A673 (cell line): ENCODE data around the gene PPM1E. TPM values are rescaled to one million over a fixed set of nuclear protein-coding genes. Genes with fewer than 3 reads are reported as not detected.
"Not testable (repeated sequence)": the region's sequence is repeated elsewhere in the genome, so short reads cannot be mapped to it uniquely, and the experiment has no call there.

ENCODE experiments used
- BruUV-seq: library from RNA; stranded (reverse); fragments of 400-500 nt; replicated peaks from 2 replicates; lab custom pipeline; 2021; lab: Mats Ljungman, UMichigan
- CTCF ChIA-PET: fragments of 300-600 bp; sonication (Branson Sonifier 250); formaldehyde crosslinking; loops from one replicate; lab custom pipeline; 2022; ENCODE audit warnings: antibody characterized with exemption; lab: Charles Lee
- POLR2A ChIA-PET: fragments of 300-600 bp; sonication (Branson Sonifier 250); formaldehyde crosslinking; loops from one replicate; lab custom pipeline; 2022; ENCODE audit warnings: antibody characterized with exemption; ENCODE audit not compliant: low non-redundant PET; lab: Charles Lee
- DNase-seq: peaks from one replicate; pipeline ENCODE4 v3.0.0-alpha.2; 2015; ENCODE audit warnings: low spot score
- H3K27ac ChIP-seq: fragments of 200-600 bp; sonication (generic); 2 replicates; pipeline ENCODE4 v1.5.1; 2016; ENCODE audit warnings: mixed run types, low read depth, mild to moderate bottlenecking, mixed read lengths, antibody characterized with exemption, low read length; ENCODE audit not compliant: poor library complexity, severe bottlenecking
- H3K27me3 ChIP-seq: fragments of 200-600 bp; sonication (generic); replicated peaks from 2 replicates; pipeline ENCODE4 v1.6.1; 2017; ENCODE audit warnings: mixed run types, low read depth, mild to moderate bottlenecking, mixed read lengths, antibody characterized with exemption, low read length; ENCODE audit not compliant: insufficient read depth, poor library complexity
- H3K36me3 ChIP-seq: fragments of 200-600 bp; sonication (generic); 2 replicates; pipeline ENCODE4 v1.6.1; 2016; ENCODE audit warnings: mixed run types, mild to moderate bottlenecking, mixed read lengths, antibody characterized with exemption, low read length; ENCODE audit not compliant: insufficient read depth, poor library complexity, severe bottlenecking
- H3K4me1 ChIP-seq: fragments of 200-600 bp; sonication (generic); 2 replicates; pipeline ENCODE4 v1.6.1; 2017; ENCODE audit warnings: mixed run types, mild to moderate bottlenecking, mixed read lengths, antibody characterized with exemption, low read length; ENCODE audit not compliant: insufficient read depth, poor library complexity, severe bottlenecking
- H3K4me3 ChIP-seq: fragments of 200-600 bp; sonication (generic); 2 replicates; pipeline ENCODE4 v1.5.1; 2016; ENCODE audit warnings: low read depth, mixed run types, mild to moderate bottlenecking, mixed read lengths, low read length; ENCODE audit not compliant: poor library complexity, severe bottlenecking
- H3K9me3 ChIP-seq: fragments of 200-600 bp; sonication (generic); 2 replicates; pipeline ENCODE4 v1.6.1; 2016; ENCODE audit warnings: mixed run types, low read depth, mild to moderate bottlenecking, mixed read lengths, antibody characterized with exemption, low read length; ENCODE audit not compliant: poor library complexity, severe bottlenecking
- CTCF ChIP-seq: fragments of 300-800, 200-600 bp; sonication (generic); conservative IDR thresholded peaks from 2 replicates; pipeline ENCODE4 v1.5.1; 2017; ENCODE audit warnings: low read depth, mild to moderate bottlenecking, antibody characterized with exemption, low read length, moderate library complexity, mixed read lengths
- EZH2 ChIP-seq: fragments of 200-600 bp; sonication (generic); IDR thresholded peaks from 2 replicates; pipeline ENCODE4 v1.6.1; 2017; ENCODE audit warnings: borderline replicate concordance, low read depth, mild to moderate bottlenecking, mixed read lengths, antibody characterized with exemption, low read length; ENCODE audit not compliant: poor library complexity, severe bottlenecking
- intact Hi-C: fragments of 100-400 bp; cut with micrococcal nuclease; formaldehyde crosslinking; loops from one replicate; pipeline ENCODE4 v1.10.0; 2022; ENCODE audit not compliant: unreplicated experiment
- total RNA-seq: library from RNA; stranded (reverse); gene quantifications from 2 replicates; pipeline ENCODE4 v1.2.3, GENCODE V29; 2021

The PPM1E gene
- total RNA-seq, 1 experiment from 2014 or later = 6.0 TPM

GRCh38 chr17:58789831-58790230 lies 34.2 kb downstream of the PPM1E start:
- Histone ChIP-seq H3K27ac (no peak overlapping the region), H3K4me1 (peaks cover 18% of the 10 kb centered on the region), H3K4me3 (no peak overlapping the region), H3K36me3 (no peaks in the 10 kb centered on the region), H3K9me3 (no peaks in the 10 kb centered on the region), H3K27me3 (no peaks in the 10 kb centered on the region)
- ChIA-PET CTCF (no interaction called here), POLR2A (no interaction called here)
- no peak for DNase-seq
- intact Hi-C loops = no loop called here
- no TSS peak for BruUV-seq
- TF ChIP-seq EZH2 (no peak), CTCF (no peak)

DNA sequence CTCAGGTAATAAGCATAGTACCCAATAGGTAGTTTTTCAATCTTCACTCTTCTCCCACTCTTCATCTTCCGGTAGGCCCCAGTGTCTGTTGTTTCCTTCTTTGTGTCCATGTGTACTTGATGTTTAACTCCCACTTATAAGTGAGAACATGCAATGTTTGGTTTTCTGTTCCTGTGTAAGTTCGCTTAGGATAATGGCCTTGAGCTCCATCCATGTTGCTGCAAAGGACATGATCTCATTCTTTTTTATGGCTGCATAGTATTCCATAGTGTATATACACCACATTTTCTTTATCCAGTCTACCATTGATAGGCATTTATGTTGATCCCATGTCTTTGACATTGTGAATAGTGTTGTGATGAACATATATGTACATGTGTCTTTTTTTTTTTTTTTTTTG lies 38.9 kb downstream of the PPM1E start:
- H3K27ac ChIP-seq, H3K4me3 ChIP-seq, H3K36me3 ChIP-seq, CTCF ChIA-PET, H3K9me3 ChIP-seq, BruUV-seq, intact Hi-C loops, H3K4me1 ChIP-seq, DNase-seq, POLR2A ChIA-PET, H3K27me3 ChIP-seq: not testable (repeated sequence)

DNA sequence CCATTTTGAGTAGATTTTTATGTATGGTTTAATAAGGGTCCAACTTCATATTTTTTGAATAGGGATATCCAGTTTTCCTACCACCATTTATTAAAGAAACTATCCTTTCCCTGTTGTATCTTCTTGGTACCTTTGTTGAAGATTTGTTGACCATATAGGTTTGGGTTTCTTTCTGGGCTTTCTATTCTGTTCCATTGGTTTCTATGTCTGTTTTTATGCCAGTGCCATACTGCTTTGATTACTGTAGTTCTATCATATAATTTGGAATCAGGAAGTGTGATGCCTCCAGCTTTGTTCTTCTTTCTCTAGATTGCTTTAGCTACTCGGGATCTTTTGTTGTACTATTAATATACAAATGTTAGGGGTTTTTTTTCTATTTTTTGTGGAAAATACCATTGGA lies 46.5 kb downstream of the PPM1E start:
- ChIA-PET POLR2A (no interaction called here), CTCF (no interaction called here)
- intact Hi-C loops = no loop called here
- Histone ChIP-seq H3K9me3 (peaks cover 8% of the 10 kb centered on the region), H3K4me1 (no peaks in the 10 kb centered on the region), H3K36me3 (no peaks in the 10 kb centered on the region), H3K27me3 (no peaks in the 10 kb centered on the region), H3K27ac (no peak overlapping the region), H3K4me3 (no peak overlapping the region)
- no TSS peak for BruUV-seq
- no peak for DNase-seq
- no peak for TF ChIP-seq CTCF
- no peak for TF ChIP-seq EZH2

DNA sequence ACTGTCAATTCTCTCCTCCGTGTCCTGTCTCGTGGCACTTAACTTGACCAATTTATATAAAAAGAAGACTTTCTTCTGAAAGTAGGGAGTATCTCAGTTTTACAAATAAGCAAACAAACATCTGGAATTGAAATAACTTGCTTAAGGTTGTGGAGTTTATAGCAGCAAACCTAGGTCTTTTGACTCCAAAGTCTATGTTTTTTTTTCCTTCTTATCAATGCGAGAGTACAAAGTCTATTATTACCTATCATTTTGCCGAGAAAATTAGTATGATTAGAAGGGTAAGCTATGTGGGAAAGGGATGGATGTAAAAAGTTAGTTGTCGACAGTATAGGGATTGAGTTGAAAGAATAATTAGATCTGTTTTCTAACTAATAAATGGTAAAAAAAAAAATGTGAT lies 50.4 kb downstream of the PPM1E start:
- peaks cover 8% of the 10 kb centered on the region for H3K9me3 ChIP-seq
- H3K4me3 ChIP-seq = no peak overlapping the region
- no peaks in the 10 kb centered on the region for H3K4me1 ChIP-seq
- no peak for DNase-seq
- BruUV-seq = no TSS peak
- intact Hi-C loops = no loop called here
- no peaks in the 10 kb centered on the region for H3K36me3 ChIP-seq
- no peaks in the 10 kb centered on the region for H3K27me3 ChIP-seq
- ChIA-PET CTCF (no interaction called here), POLR2A (no interaction called here)
- no peak overlapping the region for H3K27ac ChIP-seq
- TF ChIP-seq EZH2 = no peak
- no peak for TF ChIP-seq CTCF
